UCSD-AML1 (cell line): ENCODE measurements around the gene SMLR1.

Source experiments
- DNase-seq: peaks from one replicate; lab custom pipeline; 2025; ENCODE audit not compliant: unreplicated experiment; lab: John Stamatoyannopoulos, UW

Gene SMLR1

DNA sequence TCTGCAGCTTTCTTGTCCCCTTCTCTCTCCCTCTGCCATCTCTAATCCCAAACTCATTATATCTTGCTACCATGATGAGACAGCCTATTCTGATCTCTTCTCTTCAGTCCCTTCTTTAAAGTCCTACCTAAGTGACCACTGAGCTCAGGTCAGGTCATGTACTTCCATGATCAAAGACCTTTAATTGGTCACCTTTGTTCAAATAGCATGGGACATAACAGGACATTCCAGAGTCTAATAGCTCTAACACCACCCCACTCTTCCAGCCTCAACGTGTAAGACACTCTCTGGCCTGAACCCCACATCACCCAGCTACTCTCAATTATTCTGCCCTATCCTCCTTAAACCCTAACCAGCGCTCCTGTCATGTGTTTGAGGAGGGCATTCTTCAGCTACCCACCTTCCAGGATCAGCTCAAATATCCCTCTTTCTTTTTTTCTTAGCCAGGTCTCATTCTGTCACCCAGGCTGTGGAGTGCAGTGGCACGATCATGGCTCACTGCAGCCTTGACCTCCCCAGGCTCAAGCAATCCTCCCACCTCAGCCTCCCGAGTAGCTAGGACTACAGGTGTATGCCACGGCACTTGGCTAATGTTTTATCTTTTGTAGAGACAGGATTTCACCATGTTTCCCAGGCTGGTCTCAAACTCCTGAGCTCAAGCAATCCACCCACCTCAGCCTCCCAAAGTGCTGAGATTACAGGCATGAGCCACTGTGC, 2.1 kb upstream of the SMLR1 start:
- DNase-seq, result no peak

GRCh38 chr6:130825772-130826441, 1.3 kb upstream of the SMLR1 start:
- no peak for DNase-seq

- no peak for DNase-seq
Observed at GRCh38 chr6:130826442-130827246, 562 bp upstream of the SMLR1 start.

- no peak for DNase-seq
Observed at GRCh38 chr6:130829333-130829910, 2.2 kb downstream of the SMLR1 start.

DNA sequence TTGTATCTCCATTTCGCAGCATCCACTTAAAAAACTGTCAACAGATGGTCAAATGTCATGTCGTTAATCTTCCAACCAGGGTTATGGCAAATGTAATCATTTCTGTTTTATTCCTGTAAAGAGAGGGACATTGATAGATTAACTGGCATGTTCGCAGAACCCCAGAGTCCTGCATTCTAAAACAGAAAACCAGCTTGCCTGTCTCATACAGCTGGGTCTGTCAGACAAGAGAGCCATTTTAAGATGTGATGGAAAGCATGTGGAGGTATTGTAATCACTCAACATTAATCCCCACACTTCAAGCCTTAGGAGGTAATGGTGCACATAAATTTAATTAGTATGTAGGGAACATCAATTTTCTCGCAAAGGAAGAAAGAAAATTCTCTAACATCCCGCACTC, 4.4 kb downstream of the SMLR1 start:
- no peak for DNase-seq

DNA sequence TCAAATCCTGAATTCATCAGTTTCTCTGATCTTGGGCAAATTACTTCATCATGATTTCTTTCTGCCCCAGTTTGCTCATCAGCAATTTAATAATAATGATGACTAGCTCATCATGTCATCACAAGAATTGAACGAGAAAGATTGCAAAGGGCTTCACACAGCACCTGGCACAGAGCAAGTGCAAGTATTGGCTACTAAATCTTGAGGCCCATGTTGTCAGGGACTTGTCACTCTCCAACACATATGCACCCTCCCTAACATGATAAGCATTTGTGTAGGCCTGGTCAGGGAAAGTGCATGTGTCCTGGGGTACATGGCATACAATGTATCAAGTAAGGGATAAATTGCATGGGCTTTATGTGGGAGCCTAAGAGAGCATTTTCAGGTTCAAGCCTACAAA, 6.4 kb downstream of the SMLR1 start:
- no peak for DNase-seq

GRCh38 chr6:130834482-130835251, 7.5 kb downstream of the SMLR1 start:
- no peak for DNase-seq

DNA sequence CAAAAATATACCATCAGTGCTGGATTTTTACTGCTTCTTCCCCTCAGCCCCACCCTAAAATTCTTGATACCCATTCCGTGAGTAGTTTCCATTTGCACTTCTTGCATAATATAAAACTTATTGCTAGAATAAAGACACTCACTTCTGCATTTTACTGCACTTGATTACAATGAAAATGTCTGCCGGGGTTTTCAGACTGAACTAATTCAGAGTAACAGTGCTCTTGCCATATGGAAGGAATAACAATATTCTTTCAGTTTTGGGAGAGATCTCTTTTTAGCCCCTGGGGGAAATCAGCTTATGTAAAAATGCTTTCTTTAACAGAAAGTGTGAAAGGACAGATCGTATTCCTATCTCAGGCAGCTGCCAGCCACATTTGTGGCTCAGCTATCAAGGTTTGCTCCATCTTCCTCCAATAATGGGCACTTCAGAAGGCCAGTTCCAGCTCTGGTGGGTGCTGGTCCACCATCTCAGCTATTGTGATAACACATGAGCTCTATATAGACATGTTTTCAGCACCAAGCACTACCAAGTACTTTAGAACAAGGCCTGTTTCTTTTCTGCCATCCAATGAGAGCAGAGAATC, 8.9 kb downstream of the SMLR1 start:
- no peak for DNase-seq

DNA sequence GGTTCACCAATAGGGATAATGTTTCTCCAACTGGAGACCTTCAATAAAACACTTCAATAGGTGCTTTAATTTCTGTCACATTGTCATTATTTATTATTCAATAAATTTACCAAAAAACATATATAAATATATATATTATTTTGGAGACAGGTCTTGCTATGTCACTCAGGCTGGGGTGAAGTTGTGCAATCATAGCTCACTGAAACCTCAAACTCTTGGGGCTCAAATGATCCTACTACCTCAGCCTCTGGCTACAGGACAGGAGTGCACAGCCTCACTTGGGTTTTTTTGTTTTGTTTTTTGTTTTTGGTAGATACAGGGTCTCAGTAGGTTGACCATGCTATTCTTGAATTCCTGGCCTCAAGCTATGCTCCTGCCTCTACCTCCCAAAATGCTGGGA, 9.9 kb downstream of the SMLR1 start:
- no peak for DNase-seq

GRCh38 chr6:130838250-130838860, 11.1 kb downstream of the SMLR1 start:
- no peak for DNase-seq

DNA sequence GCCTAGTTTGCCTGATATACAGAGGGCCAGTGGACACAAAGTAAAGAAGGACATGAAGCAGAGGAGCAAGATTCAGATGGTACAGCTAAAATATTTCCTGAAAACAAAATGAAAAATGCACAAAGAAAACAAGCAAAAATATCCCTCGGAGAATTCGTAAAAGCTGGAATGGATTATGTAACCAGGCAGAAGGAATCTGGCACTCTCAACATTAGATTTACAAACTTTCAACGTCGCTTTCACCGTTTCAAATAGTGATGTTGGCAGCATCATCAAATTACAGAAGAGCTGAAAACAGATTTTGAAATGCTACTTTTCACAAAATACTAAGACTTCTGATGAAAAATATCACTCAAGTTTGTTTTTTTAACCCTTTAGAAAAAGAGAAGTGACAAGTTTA, 11.7 kb downstream of the SMLR1 start:
- DNase-seq, result no peak

GRCh38 chr6:130839379-130839778, 12.2 kb downstream of the SMLR1 start:
- DNase-seq, result no peak

GRCh38 chr6:130840050-130840449, 12.8 kb downstream of the SMLR1 start:
- no peak for DNase-seq

DNA sequence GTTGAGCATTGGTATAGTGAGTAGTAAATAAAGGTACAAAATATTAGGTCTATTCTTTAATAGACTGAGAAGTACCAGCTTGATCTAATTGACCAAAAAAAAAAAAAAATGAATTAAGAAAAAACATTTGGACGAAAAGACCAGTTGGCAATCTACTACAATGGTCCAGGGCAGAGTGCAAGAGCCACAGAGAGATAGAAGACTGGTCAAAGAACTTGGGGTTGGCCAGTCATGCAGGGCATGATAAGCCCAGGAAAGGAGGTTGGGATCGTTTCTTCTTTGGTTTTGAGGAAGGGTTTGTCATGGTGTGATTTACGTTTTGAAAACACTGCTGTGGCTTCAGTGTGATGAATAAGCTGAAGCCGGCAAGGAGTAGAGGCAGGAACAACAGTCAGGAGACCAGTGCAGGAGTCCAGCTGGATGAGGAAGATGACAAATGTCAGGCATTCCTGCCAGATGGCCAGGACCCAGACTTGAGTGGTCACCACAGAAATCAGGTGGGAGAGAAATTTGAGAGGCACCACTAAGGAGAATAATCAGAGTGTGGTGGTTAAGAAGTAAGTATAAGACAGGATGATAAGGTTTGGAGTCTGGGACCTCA, 14.0 kb downstream of the SMLR1 start:
- no peak for DNase-seq

GRCh38 chr6:130843575-130844320, 16.5 kb downstream of the SMLR1 start:
- DNase-seq, result no peak

DNA sequence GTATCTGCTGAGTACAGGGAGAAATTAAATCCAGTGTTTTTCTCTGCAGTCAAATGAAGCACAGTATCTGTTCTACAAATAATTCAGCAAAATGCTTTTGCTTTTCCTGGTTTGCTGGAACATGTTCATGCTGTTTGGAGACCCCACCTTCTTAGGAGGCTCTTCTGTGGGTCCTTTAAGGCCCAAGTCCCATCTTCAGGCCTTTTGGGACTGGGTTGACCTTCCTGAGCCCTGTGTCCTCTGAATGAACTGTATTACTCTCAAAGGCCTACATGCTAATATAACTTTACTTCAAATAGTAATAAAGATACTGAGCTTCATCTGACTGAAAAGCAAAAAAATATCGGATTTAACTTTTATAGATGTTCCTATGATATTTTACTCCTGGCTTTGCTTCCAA, 19.3 kb downstream of the SMLR1 start:
- DNase-seq, result no peak

DNA sequence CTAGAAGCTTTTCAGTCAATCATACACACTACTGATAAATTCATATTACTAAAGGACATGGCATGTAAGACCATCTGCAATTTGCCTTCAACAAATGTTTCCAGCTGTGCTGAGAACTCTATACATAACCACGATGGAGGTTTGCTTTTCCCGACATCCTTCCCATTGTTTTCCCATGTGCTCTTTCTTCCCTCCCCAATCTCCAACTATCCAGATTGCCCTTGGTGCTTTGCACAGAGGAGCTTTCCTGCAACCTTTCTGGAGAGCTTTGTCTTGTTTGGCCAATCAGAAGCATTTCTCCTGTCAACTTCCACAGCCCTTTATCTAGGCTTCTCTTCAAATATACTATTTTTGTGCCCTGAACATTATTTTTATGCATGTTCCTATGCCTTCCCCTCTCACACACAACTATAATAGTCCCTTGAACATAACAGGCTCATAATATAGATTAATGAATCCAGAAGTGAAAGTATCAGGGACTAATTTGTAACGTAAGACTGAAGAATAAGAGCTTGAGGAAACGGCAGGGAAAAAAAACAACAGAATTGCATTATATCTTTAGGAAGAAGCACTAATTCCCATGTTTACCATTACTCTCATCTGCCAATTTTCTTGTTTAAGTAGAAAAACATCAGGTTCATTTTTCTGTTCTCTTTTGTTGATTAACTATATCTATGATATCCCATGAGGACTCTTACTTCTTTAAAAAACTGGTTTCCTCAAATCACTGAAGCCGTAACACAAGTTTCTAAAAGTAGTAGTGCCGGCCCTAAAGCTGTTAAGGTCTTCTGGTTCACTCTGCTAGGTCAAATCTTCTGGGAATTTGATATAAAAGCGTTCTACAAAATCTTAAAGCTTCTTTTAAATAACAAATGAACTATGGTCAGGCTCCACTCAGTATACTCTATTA, 20.1 kb downstream of the SMLR1 start:
- no peak for DNase-seq

GRCh38 chr6:130848945-130849344, 21.7 kb downstream of the SMLR1 start:
- DNase-seq, result no peak
